Stimulated activated CD4-positive, alpha-beta T cell treated with anti-CD3 and anti-CD28 coated beads, Interleukin-2, amount 100 ng/mL, for 4 hours (primary cell): ENCODE results near the gene GRAMD4.

Experiments
- DNase-seq: peaks from one replicate; pipeline ENCODE4 v3.0.0-alpha.2; 2020; ENCODE audit warnings: low read depth

Gene GRAMD4

DNA sequence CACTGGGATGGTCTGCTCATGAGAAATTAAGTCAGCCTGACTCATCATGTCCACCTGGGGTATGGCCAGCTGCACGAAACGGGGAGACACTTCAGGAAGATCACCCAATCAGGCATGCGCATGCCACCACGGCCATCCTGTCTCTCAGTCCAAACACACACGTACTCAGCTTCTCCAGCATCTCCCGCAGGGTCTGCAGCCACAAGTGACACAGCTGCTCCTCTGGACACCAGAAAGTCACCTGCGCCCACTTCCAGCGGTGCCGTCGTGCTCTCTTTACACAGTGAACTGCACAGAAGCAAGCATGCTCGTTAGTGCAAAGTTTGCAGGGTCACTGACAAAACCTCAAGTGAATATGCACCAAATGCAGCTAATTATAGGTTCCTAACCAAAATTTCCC lies 99.7 kb downstream of the GRAMD4 start:
- DNase-seq, result no peak

DNA sequence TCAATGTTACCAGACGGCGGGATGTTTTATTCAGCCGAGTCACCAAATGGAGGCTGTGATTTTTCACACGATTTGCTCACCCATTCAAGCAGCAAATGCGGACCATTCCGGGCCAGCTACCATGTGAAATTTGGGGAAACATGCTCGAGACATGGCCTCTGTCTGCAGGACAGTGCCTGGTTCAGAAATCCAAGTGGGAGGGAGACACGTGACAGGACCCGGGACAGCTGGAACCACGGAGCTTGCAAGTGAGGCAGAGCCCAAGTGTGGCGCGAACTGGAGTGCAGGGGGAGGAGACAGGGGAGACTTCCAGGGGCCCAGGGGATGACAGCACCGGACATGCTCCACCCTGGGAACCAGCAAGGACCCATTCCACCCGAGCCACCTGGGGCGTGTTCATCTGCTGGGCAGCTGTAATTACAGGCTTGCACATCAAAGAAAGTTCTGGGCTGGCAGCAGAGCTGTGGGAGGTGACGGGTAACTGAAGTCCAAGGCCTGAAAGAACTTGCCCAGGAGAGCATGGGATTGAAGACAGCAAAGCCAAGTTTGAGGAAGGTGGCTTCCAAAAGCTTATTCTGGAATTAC lies 101.4 kb downstream of the GRAMD4 start:
- no peak for DNase-seq

GRCh38 chr22:46723882-46724281 lies 103.7 kb downstream of the GRAMD4 start:
- DNase-seq, result no peak

GRCh38 chr22:46725096-46725495 lies 104.9 kb downstream of the GRAMD4 start:
- no peak for DNase-seq

GRCh38 chr22:46726066-46726985 lies 106.1 kb downstream of the GRAMD4 start:
- DNase-seq, result no peak

DNA sequence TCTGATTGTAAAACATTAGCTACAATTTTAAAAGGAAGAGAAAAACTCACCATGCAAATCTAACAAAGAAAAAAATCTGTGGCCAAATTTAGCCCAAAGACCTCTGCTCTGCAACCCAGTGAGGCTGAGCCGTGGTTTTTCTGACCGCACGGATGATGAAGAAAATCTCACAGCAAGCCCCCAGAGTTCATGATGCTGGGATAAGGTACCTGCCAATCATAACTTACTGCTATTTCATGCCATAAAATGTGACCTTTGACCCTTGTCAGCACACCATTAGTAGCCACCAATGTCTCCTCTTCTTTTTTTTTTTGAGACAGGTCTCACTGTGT lies 106.8 kb downstream of the GRAMD4 start:
- DNase-seq, result no peak

- no peak for DNase-seq
Observed at GRCh38 chr22:46727813-46728364, 107.7 kb downstream of the GRAMD4 start.

DNA sequence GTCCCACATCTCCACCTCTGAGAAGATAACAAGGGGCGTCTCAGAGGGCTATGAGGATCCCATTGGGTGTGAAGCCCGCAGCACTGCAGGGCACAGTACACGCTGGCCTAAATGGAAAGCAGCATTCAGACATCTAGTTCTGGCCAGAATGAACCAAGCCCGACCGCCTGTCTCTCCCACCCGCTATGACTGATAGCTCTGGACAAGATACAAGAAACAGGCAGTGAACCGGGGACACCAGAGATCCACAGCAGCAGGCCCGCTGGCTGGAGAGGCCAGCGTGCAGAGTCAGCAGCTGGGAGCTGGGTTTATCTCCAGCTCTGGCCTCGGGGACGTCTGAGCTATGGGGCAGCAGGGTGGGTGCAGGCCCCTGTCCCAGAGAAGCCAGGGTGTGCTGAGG lies 108.3 kb downstream of the GRAMD4 start:
- DNase-seq, result no peak
